NCI-H1092 (cell line): ENCODE measurements around the gene SORT1.
A peak's percentile ranks its signal among the peaks of the same experiment; 100 is the strongest.
"Not testable (repeated sequence)": the region's sequence is repeated elsewhere in the genome, so short reads cannot be mapped to it uniquely, and the experiment has no call there.

Experiments
- DNase-seq: peaks from one replicate; lab custom pipeline; 2025; lab: John Stamatoyannopoulos, UW

SORT1 gene

GRCh38 chr1:109299558-109300343 lies 98.0 kb downstream of the SORT1 start:
- no peak for DNase-seq

GRCh38 chr1:109298666-109299557 lies 98.8 kb downstream of the SORT1 start:
- DNase-seq: no peak

GRCh38 chr1:109296782-109297181 lies 100.9 kb downstream of the SORT1 start:
- DNase-seq: no peak

GRCh38 chr1:109295712-109296415 lies 101.9 kb downstream of the SORT1 start:
- DNase-seq: no peak

GRCh38 chr1:109294481-109294880 lies 103.2 kb downstream of the SORT1 start:
- DNase-seq: no peak

- no peak for DNase-seq
These were observed 104.7 kb downstream of the SORT1 start for GRCh38 chr1:109293026-109293425.

- DNase-seq: no peak
These were observed 105.4 kb downstream of the SORT1 start for GRCh38 chr1:109292364-109292763.

GRCh38 chr1:109290998-109291397 lies 106.7 kb downstream of the SORT1 start:
- no peak for DNase-seq

- no peak for DNase-seq
These were observed 107.6 kb downstream of the SORT1 start for GRCh38 chr1:109290137-109290536.

GRCh38 chr1:109286762-109287161 lies 111.0 kb downstream of the SORT1 start:
- not testable (repeated sequence) for DNase-seq

GRCh38 chr1:109283748-109284600 lies 113.7 kb downstream of the SORT1 start:
- no peak for DNase-seq

GRCh38 chr1:109282952-109283747 lies 114.6 kb downstream of the SORT1 start, which contains the start of gene PSRC1:
Gene PSRC1 (minus strand): TSS chr1:109283145.
- DNase-seq: peak; percentile 96

GRCh38 chr1:109282497-109282951 lies 115.2 kb downstream of the SORT1 start:
- DNase-seq: no peak

- DNase-seq: no peak
These were observed 115.8 kb downstream of the SORT1 start for GRCh38 chr1:109281680-109282496.

GRCh38 chr1:109280862-109281261 lies 116.9 kb downstream of the SORT1 start:
- DNase-seq: no peak

- no peak for DNase-seq
These were observed 118.0 kb downstream of the SORT1 start for GRCh38 chr1:109279615-109280278.

GRCh38 chr1:109277434-109278204 lies 120.1 kb downstream of the SORT1 start:
- DNase-seq: peak; percentile 12

GRCh38 chr1:109275706-109276345 lies 121.9 kb downstream of the SORT1 start:
- no peak for DNase-seq
